HepG2 (cell line): ENCODE measurements around the gene TNFRSF25. TPM values are rescaled to one million over a fixed set of nuclear protein-coding genes. Genes with fewer than 3 reads are reported as not detected.

Source experiments
- ATAC-seq: fragments of 200-7000 bp; cut with Tn5 transposase; 3 replicates; pipeline ENCODE4 v1.9.1; 2020; ENCODE audit warnings: mild to moderate bottlenecking, moderate library complexity
- BruUV-seq: library from RNA; stranded (reverse); fragments of 400-500 nt; replicated peaks from 2 replicates; lab custom pipeline; 2021; lab: Mats Ljungman, UMichigan
- CTCF ChIA-PET: fragments of 300-600 bp; formaldehyde crosslinking; extraction: SDS; loops from one replicate; lab custom pipeline; 2021; ENCODE audit warnings: low total read pairs, inconsistent platforms, low intra/inter-chr PET ratio; lab: Yijun Ruan, JAX
- POLR2A ChIA-PET: fragments of 350-600 bp; sonication (Branson Sonifier 250); formaldehyde crosslinking; loops from one replicate; lab custom pipeline; 2020; ENCODE audit warnings: antibody characterized with exemption, inconsistent platforms; lab: Yijun Ruan, JAX
- DNase-seq: peaks from one replicate; pipeline ENCODE4 v3.0.0-alpha.2; 2015; ENCODE audit warnings: low spot score
- FAIRE-seq: peaks from 3 replicates; lab custom pipeline; 2011; peaks lifted over from hg19 to GRCh38; lab: Jason Lieb, UNC
- H2AFZ ChIP-seq: one replicate; pipeline ENCODE4 v1.6.1; 2011; ENCODE audit warnings: low read length, inconsistent platforms
- H3K27ac ChIP-seq: fragments of 300-600 bp; 3 replicates; pipeline ENCODE4 v1.8.0; 2011; ENCODE audit warnings: mixed run types, mild to moderate bottlenecking, mixed read lengths, low read length, inconsistent platforms; ENCODE audit not compliant: insufficient read depth; ENCODE audit errors: extremely low read length
- H3K27me3 ChIP-seq, 2 experiments: fragments of 200-600 bp in 1 of 2; 2 replicates in 1 of 2; 3 replicates in 1 of 2; pipeline versions ENCODE4 v1.6.0 to v1.8.0; 2011; ENCODE audit warnings: low read length in 2 of 2, mild to moderate bottlenecking in 2 of 2, moderate library complexity in 2 of 2, inconsistent platforms in 1 of 2; ENCODE audit not compliant: insufficient read depth in 2 of 2, control insufficient read depth in 1 of 2
- H3K36me3 ChIP-seq, 2 experiments: fragments of 200-600 bp in 1 of 2; replicated peaks in 1 of 2; 2 replicates in 1 of 2; 3 replicates in 1 of 2; pipeline versions ENCODE4 v1.5.1 to v1.8.0; 2011; ENCODE audit warnings: low read length in 2 of 2, inconsistent platforms in 1 of 2; ENCODE audit not compliant: insufficient read depth in 2 of 2, control insufficient read depth in 1 of 2
- H3K4me1 ChIP-seq: 2 replicates; pipeline ENCODE4 v1.5.1; 2012; ENCODE audit warnings: low read length, inconsistent platforms; ENCODE audit not compliant: insufficient read depth
- H3K4me2 ChIP-seq: 2 replicates; pipeline ENCODE4 v1.6.0; 2011; ENCODE audit warnings: low read depth, low read length, inconsistent platforms
- H3K4me3 ChIP-seq, 3 experiments: fragments of 200-600 bp in 1 of 3; sonication (generic), shearing (Covaris generic) in 1 of 3; replicated peaks in 1 of 3; 2 replicates each; pipeline ENCODE4 v1.5.1; 2011 to 2016; ENCODE audit warnings: low read length in 3 of 3, inconsistent platforms in 2 of 3, low read depth in 2 of 3, mild to moderate bottlenecking in 2 of 3, control low read depth in 1 of 3, mixed read lengths in 1 of 3; ENCODE audit not compliant: insufficient read depth in 1 of 3
- H3K79me2 ChIP-seq: one replicate; pipeline ENCODE4 v1.6.1; 2011; ENCODE audit warnings: low read length, inconsistent platforms; ENCODE audit not compliant: insufficient read depth
- H3K9ac ChIP-seq: 2 replicates; pipeline ENCODE4 v1.6.0; 2011; ENCODE audit warnings: mild to moderate bottlenecking, low read depth, low read length, inconsistent platforms; ENCODE audit not compliant: insufficient read depth
- H3K9me3 ChIP-seq: 2 replicates; pipeline ENCODE4 v1.5.1; 2012; ENCODE audit warnings: mild to moderate bottlenecking, low read length
- H4K20me1 ChIP-seq: 2 replicates; pipeline ENCODE4 v1.6.0; 2011; ENCODE audit warnings: inconsistent platforms, mild to moderate bottlenecking, low read length, moderate library complexity; ENCODE audit not compliant: insufficient read depth
- GABPA ChIP-seq, 2 experiments: IDR thresholded peaks; 2 replicates each; pipeline ENCODE4 v1.6.1; 2011 to 2016; ENCODE audit warnings: low read depth in 2 of 2, low read length in 1 of 2, missing biosample characterization in 1 of 2, missing genetic modification characterization in 1 of 2
- GZF1 ChIP-seq: sonication (generic); formaldehyde crosslinking; IDR thresholded peaks from 2 replicates; pipeline ENCODE4 v1.5.1; 2020; ENCODE audit warnings: mild to moderate bottlenecking, missing genetic modification reagents
- MED1 ChIP-seq: sonication (generic); formaldehyde crosslinking; IDR thresholded peaks from 2 replicates; pipeline ENCODE4 v1.4.0; 2020; ENCODE audit warnings: missing genetic modification reagents
- MTA3 ChIP-seq: sonication (generic); formaldehyde crosslinking; IDR thresholded peaks from 2 replicates; pipeline ENCODE4 v1.4.0; 2020; ENCODE audit warnings: missing genetic modification reagents
- NFE2L1 ChIP-seq: sonication (generic); formaldehyde crosslinking; IDR thresholded peaks from 2 replicates; pipeline ENCODE4 v1.4.0; 2020; ENCODE audit warnings: missing genetic modification reagents, mild to moderate bottlenecking, borderline replicate concordance
- NR1H2 ChIP-seq: sonication (generic); formaldehyde crosslinking; IDR thresholded peaks from 2 replicates; pipeline ENCODE4 v1.8.1; 2022; ENCODE audit warnings: low read depth, missing genetic modification reagents, borderline replicate concordance
- RARG ChIP-seq: sonication (generic); formaldehyde crosslinking; IDR thresholded peaks from 2 replicates; pipeline ENCODE4 v1.4.0; 2020; ENCODE audit warnings: low read depth, mild to moderate bottlenecking, missing genetic modification reagents
- RBM22 ChIP-seq: fragments of 200-400 bp; formaldehyde crosslinking; optimal IDR thresholded peaks from 2 replicates; pipeline ENCODE3; 2017; ENCODE audit warnings: mild to moderate bottlenecking, low read length, moderate library complexity
- ZBTB42 ChIP-seq: sonication (generic); formaldehyde crosslinking; IDR thresholded peaks from 2 replicates; pipeline ENCODE4 v1.5.0; 2020; ENCODE audit warnings: mild to moderate bottlenecking, missing genetic modification reagents
- ZNF367 ChIP-seq: sonication (generic); formaldehyde crosslinking; IDR thresholded peaks from 2 replicates; pipeline ENCODE4 v1.4.0; 2020; ENCODE audit warnings: missing genetic modification reagents, borderline replicate concordance
- WGBS: methylation state at CpG from one replicate; pipeline ENCODE4 v1.1.6; 2017; ENCODE audit warnings: low lambda C conversion rate; 5-methylcytosine and 5-hydroxymethylcytosine counted together
- in situ Hi-C: cut with HindIII; loops from 2 replicates; pipeline ENCODE4 v1.10.0; 2017; ENCODE audit warnings: low pct_unique_long_range_greater_than_20kb; ENCODE audit not compliant: extremely low pct_ligation_motif_present
- intact Hi-C: fragments of 100-400 bp; cut with micrococcal nuclease; formaldehyde crosslinking; loops from one replicate; pipeline ENCODE4 v1.10.0; 2022; ENCODE audit not compliant: unreplicated experiment
- polyA plus RNA-seq, 8 experiments: library from polyadenylated mRNA; depleted of rRNA in 3 of 8; stranded (reverse) in 7 of 8; unstranded in 1 of 8; fragments of >200 nt; fragmentation: Illumina TruSeq in 4 of 8; extraction: Trizol in 4 of 8; gene quantifications; 2 replicates each; pipeline versions ENCODE4 v1.2.1 to v1.2.3, GENCODE V29; 2011 to 2016; ENCODE audit warnings: low read depth in 4 of 8, missing spikeins in 1 of 8, mixed read lengths in 1 of 8; ENCODE audit not compliant: insufficient read depth in 1 of 8
- total RNA-seq, 5 experiments: library from RNA; depleted of rRNA; stranded (reverse); fragments of >200 nt; fragmentation: Illumina TruSeq; extraction: Trizol; gene quantifications; 2 replicates each; pipeline ENCODE4 v1.2.3, GENCODE V29; 2016; ENCODE audit warnings: low read depth in 1 of 5

TNFRSF25 gene
- total and polyA plus RNA-seq, 2 of the 13 experiments (the other 11 are each of a cell fraction or from before 2014, with no cell fraction given) = 1.4 to 1.5 TPM

- H3K4me3 ChIP-seq = no peak overlapping the region
- H3K27ac ChIP-seq = no peak overlapping the region
- in situ Hi-C loops = no loop called here
- CTCF ChIA-PET = no interaction called here
- FAIRE-seq = no peak
- no peak overlapping the region for H2AFZ ChIP-seq
- no peak overlapping the region for H3K9ac ChIP-seq
- 31% methylated on average over 5 of the region's 7 CpGs for WGBS
- POLR2A ChIA-PET = interaction anchor here (1.3 kb wide), 1 partner anchor 8 kb away, joined by 5 read pairs; no protein-coding TSS in a partner anchor
- BruUV-seq = no TSS peak
- H3K4me2 ChIP-seq = no peak overlapping the region
- H3K27me3 ChIP-seq = peaks cover 26 to 61% of the 10 kb centered on the region in 2 experiments; a peak in 4 of 5 replicates
- intact Hi-C loops = no loop called here
- no peak for TF ChIP-seq NR1H2
- no peak for TF ChIP-seq MED1 (CRISPR knock-in tag)
- TF ChIP-seq ZNF367 = no peak
- no peak for TF ChIP-seq NFE2L1 (CRISPR knock-in tag)
- TF ChIP-seq RARG (CRISPR knock-in tag) = no peak
- no peak for TF ChIP-seq RBM22
- TF ChIP-seq GZF1 = no peak
- TF ChIP-seq MTA3 (CRISPR knock-in tag) = no peak
- no peak for TF ChIP-seq ZBTB42 (CRISPR knock-in tag)
- no peak for TF ChIP-seq GABPA (IDR thresholded peaks at IDR 0.05; ENCODE audit: low read depth, low read length)
- no peak for TF ChIP-seq GABPA (CRISPR knock-in tag; IDR thresholded peaks at IDR 0.05; ENCODE audit: low read depth)
- ATAC-seq = no peak
- DNase-seq = no peak
- peaks cover 64% of the 10 kb centered on the region for H3K4me1 ChIP-seq
- H3K9me3 ChIP-seq = no peaks in the 10 kb centered on the region
- no peaks in the 10 kb centered on the region for H3K79me2 ChIP-seq
- no peaks in the 10 kb centered on the region for H3K36me3 ChIP-seq
- H4K20me1 ChIP-seq = no peaks in the 10 kb centered on the region
Observed at GRCh38 chr1:6507037-6507428, 41.1 kb upstream of the TNFRSF25 start.
